Activated CD8-positive, alpha-beta memory T cell treated with anti-CD3 and anti-CD28 coated beads for 24 hours (primary cell): ENCODE data around the gene FAM181B.
"Not testable (repeated sequence)": the region's sequence is repeated elsewhere in the genome, so short reads cannot be mapped to it uniquely, and the experiment has no call there.

ENCODE experiments used
- DNase-seq: peaks from one replicate; pipeline ENCODE4 v3.0.0-alpha.2; 2020

FAM181B gene

GRCh38 chr11:82731691-82732277 lies 1.9 kb downstream of the FAM181B start:
- no peak for DNase-seq

DNA sequence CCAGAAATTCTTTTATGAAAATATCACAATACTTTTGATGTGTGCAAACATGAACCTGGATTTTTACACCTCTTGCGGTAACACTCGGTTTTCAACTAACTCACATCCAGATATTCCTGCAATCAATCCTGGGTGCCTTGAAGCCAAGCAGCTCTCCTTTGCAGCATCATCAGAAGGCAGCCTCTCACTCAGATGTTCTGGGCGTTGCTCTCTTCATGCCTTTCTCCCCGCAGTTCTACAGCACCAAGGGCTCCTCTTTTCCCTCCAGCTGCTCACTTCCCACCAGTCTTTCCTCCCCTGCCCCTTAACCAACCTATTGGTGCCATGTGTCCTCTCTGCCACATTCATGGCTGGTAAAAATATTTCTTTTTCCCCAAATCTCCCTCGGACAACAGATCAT lies 2.9 kb downstream of the FAM181B start:
- no peak for DNase-seq

DNA sequence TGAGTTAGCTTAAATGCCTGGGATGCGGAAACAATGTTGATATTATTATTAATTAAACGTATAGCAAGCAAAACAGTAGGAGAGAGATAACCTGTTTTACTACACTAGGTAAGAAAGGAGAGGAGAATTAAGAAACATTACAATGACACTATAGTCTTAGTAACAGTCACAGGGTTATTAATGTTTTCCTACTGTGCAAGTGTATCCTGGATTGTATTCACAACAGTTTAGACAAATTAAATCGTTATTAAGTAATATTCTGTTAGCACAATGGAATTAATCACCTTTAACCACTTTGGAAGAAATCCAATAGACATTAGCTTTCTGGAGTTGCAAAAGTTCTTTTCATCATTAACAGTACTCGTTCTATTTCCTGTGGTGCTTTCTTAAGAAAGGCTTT lies 3.4 kb downstream of the FAM181B start:
- no peak for DNase-seq

DNA sequence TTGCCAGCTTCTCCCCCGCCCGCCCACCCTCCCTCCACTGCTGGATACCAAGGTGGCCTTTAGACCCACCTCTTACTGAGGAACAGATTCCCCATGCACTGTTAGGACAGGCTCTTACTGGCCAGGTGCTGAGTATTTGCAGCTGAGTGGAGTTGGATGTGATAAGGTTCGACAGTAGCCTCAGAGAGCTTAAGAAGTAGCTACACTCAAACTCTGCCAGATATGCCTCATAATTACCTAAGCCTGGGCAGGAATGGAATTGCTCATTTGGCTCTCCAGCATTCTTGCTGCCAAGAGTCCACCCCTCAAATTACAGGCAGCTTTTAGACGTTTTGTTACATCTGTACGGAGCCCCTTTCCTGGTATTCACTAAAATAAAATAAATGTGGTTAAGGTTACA lies 9.6 kb downstream of the FAM181B start:
- no peak for DNase-seq

DNA sequence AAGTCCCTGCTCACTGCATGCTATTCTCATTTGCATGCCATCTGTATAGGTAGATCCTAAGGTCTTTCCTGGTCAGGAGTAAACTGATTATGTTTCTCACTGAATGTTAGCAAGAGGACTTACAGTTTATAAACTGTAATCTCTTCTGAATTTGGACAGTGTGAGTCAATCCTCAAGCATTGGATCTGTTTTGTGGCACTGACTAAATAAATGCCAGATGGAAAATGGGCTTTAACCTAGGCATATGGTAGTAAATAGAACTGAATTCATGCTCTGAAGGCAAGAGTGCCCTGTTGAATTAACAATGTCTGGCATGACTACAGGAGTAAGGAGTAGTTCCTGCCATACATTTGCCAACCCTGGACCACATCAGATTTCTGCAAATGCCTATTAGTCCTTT lies 11.4 kb downstream of the FAM181B start:
- no peak for DNase-seq

GRCh38 chr11:82720267-82721065 lies 13.2 kb downstream of the FAM181B start:
- no peak for DNase-seq

DNA sequence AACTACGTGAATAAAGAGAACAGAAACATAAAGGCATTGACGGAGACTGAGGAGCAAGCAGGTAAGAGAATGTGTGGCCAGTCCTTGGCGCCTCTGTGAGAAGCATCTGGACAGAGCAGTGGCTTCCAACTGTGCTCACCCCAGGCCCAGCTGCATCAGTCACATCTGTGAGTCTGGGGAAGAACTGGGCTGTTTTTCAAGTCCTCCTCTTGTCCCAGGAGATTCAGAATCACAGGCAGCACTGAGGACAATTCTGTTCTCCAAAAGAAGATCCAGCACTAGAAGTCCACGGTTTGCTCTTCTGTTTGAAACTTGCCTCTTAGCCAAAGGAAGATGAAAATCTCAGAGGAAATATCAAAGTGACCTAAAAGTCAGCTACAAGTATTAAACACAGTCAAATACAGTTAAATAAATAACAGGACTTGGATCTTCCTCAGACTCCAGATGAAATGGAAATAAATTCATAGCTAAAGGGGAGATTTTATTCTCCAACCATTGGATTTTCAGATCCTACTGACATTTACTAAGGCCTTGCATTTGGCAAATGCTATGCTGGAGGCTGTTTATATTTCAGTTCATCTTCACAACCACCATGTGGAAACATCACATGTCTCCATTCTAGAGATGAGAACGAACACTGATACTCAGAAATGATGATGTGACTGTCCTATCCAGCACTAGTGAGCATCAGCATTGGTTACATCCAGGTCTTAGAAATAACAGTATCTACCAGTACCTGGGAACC lies 14.1 kb downstream of the FAM181B start:
- no peak for DNase-seq

- DNase-seq = no peak
These were observed 14.8 kb downstream of the FAM181B start for GRCh38 chr11:82718821-82719220.

GRCh38 chr11:82718307-82718706 lies 15.4 kb downstream of the FAM181B start:
- no peak for DNase-seq

DNA sequence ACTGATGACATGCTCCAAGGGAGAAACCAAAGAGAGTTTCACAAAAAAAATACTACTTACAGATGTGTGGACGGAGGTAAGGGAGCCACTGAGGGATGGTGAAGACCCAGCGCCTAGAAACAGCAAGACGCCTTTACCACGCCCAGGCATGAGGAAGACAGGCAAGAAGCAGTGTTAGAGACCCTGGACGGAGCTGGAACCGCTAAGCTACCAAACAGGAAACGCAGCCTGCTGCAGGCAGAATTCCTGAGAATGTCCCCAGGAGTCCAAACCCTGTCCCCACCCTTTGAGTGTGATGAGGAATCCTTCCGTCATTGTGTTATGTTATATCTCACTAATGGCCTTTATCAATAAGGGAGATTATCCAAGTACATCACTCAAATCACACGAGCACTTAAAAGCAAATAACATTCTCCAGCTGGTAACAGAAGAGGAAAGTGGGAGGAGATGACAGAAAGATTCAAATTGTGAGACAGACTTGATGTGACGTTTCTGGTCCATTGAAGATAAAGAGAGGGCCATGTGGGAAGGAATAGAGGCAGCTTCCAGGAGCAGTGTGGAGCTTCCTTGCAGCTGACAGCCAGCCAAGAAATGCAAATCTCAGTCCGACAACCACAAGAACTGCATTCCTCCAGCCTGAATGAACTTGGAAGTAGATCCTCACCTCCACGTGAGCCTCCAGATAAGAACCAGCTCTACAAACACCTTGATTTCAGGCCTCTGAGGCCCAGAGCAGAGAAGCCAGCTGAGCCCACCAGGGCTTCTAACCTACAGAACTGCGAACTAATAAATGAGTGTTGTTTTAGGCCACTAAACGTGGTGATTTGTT lies 19.1 kb downstream of the FAM181B start:
- DNase-seq = no peak

GRCh38 chr11:82711648-82712047 lies 22.0 kb downstream of the FAM181B start:
- no peak for DNase-seq

DNA sequence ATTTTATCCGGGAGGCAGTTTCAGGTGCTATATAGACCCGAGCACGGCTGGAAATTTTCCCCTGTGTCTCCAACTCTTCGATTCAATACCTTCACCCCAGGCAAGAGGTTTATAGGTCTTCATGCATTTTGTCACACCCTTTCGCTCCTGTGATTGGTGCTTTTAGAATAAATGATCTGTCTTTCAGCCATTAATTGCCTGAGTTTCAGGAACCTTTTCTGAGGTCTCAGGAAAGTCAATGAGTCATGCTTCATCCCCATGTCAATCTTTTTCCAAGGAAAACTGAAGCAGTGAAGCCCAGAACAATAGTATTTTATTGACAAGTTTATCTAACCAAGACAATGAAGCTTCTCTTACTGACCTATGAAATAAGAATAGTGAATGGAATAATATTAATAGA lies 29.9 kb downstream of the FAM181B start:
- DNase-seq = no peak

GRCh38 chr11:82703226-82703625 lies 30.4 kb downstream of the FAM181B start:
- DNase-seq = no peak

DNA sequence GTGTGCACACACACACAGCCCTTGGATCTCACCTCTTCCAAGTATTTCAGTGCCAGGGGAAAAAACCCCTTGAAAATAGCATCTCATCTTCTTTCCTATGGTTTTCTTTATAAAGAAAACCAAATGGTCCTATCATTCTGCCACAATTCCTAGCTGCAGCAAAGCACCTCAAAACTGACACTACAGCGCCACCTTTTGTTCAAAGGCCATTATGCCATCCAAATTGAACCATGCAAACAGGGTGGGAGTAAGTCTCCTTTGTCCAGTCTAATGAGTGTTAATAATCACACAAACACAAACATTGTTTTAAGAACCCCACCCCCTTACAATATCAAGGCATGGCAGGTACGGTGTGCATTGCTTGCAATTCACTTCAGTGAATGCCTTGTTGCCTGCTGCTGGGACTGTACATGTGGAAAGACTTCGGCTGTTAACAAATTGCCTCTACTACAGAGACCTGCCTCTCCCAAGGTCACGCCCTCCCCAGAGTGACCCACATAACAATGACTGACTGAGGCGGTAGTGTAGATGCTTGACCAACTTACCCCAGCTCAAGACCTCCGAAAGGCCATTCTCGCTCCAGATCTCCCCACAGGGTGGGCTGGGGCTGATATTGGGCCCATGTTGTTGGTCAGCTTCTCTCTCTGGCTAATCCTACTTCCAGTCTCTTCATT lies 31.7 kb downstream of the FAM181B start:
- DNase-seq = no peak

GRCh38 chr11:82698576-82699352 lies 34.9 kb downstream of the FAM181B start:
- no peak for DNase-seq

GRCh38 chr11:82692981-82693380 lies 40.7 kb downstream of the FAM181B start:
- DNase-seq = no peak

DNA sequence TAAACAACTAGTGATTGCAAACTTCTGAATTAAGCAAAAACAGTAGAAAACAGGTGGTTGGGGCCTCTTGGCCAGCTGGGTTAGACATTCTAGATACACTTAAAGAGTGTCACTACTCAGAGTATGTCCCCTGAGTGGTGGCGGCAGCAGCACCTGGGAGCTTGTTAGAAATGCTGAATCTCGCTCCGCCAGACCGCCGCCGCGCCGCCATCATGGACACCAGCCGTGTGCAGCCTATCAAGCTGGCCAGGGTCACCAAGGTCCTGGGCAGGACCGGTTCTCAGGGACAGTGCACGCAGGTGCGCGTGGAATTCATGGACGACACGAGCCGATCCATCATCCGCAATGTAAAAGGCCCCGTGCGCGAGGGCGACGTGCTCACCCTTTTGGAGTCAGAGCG lies 44.3 kb downstream of the FAM181B start:
- DNase-seq = not testable (repeated sequence)

DNA sequence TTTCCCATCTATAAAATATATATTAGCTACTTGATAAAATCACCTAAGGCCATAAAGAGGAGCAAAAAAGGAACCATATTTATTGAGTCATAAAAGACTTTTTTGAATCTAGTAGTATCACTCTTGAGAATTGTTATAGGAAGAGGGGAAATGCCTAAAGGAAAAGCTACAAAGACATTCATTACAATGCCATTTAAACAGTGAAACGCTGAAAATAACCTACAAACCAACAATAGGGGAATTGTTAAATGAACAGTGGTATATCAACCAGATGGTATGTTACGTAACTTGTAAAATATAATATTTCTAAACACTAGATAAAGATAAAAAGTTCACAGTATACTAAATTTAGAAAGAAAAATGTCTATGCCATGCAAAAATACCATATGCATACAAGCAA lies 47.5 kb downstream of the FAM181B start:
- DNase-seq = no peak

DNA sequence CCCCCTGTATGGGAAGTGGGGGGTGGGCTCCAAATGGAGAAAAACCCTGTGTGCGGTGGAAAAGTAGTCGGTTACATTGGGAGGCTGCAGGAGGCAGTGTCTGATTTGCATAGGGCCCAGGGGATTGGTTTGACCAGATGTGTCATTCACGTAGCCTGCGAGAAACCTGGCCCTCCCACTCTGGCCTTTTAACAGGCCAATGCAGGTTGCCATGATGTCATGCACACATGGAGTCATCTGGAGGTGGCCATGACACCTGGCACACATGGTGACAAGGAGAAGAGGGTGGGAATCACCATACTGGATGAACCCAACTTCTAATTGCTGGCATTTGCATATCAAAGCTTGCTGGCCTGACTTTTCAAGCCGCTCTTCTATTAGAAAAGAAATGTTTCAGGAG lies 50.6 kb downstream of the FAM181B start:
- DNase-seq = no peak

GRCh38 chr11:82682003-82682751 lies 51.5 kb downstream of the FAM181B start:
- DNase-seq = no peak

DNA sequence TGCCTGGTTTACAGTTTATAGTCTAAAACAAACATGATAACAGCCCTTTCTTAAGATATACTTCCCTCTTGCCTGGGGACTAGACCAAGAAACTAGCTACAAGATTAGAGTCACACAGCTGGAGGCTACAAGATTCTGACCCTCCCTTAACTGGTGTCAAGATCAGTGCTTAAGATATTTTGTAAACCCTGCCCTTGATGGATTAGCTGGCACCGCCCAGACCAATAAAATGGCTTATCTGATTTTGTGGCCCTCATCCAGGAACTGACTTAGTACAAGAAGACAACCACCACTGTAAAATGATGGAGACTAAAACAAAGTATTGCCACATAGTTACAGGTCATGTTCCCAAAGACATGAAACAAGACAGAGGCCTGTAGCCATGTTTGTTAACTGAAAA lies 53.4 kb downstream of the FAM181B start:
- no peak for DNase-seq
